ENCODE results near the gene SLC46A3.

DNA sequence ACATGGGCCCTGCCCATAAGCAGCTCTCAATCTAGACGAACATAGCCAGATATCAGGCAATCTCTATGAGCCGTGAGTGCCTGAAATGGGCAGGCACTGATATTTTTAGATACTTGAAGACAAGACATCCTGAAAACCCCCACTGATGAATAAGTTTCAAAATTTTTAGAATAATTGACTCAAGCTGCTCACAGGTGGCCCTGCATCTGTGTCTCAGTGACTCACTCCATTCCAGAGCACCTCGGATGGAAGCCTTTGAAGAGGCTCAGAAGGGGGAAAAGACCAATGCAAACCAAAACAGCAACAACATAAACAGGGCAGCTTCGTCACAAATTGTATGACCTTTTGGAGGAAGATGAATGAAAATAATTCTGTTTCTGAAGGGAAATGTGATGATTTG lies 42.8 kb upstream of the SLC46A3 start:
- TF ChIP-seq L3MBTL2 (conservative IDR thresholded peaks at IDR 0.05), result no peak
- TF ChIP-seq SP1 (IDR thresholded peaks at IDR 0.05), result no peak
- TF ChIP-seq FOXA1 (IDR thresholded peaks at IDR 0.05), result no peak
- no peak for TF ChIP-seq FOXK2 (IDR thresholded peaks at IDR 0.05)
- TF ChIP-seq BHLHE40 (IDR thresholded peaks at IDR 0.05; ENCODE audit: borderline replicate concordance), result no peak
- TF ChIP-seq NFRKB (IDR thresholded peaks at IDR 0.05), result no peak
- TF ChIP-seq FOXM1 (IDR thresholded peaks at IDR 0.05; ENCODE audit: borderline replicate concordance), result no peak
- TF ChIP-seq, protein P1, sequence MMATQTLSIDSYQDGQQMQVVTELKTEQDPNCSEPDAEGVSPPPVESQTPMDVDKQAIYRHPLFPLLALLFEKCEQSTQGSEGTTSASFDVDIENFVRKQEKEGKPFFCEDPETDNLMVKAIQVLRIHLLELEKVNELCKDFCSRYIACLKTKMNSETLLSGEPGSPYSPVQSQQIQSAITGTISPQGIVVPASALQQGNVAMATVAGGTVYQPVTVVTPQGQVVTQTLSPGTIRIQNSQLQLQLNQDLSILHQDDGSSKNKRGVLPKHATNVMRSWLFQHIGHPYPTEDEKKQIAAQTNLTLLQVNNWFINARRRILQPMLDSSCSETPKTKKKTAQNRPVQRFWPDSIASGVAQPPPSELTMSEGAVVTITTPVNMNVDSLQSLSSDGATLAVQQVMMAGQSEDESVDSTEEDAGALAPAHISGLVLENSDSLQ (IDR thresholded peaks at IDR 0.05), result no peak
- no peak for TF ChIP-seq ARNT (IDR thresholded peaks at IDR 0.05)
- no peak for TF ChIP-seq HDGF (IDR thresholded peaks at IDR 0.05; ENCODE audit: borderline replicate concordance)
- no peak for TF ChIP-seq LEF1 (IDR thresholded peaks at IDR 0.05; ENCODE audit: borderline replicate concordance)

Measured in HEK293T (cell line).